ENCODE measurements around the gene MIGA1.

The MIGA1 gene

GRCh38 chr1:77926561-77927357 is 147.3 kb downstream of the MIGA1 start:
- no peak for DNase-seq

DNA sequence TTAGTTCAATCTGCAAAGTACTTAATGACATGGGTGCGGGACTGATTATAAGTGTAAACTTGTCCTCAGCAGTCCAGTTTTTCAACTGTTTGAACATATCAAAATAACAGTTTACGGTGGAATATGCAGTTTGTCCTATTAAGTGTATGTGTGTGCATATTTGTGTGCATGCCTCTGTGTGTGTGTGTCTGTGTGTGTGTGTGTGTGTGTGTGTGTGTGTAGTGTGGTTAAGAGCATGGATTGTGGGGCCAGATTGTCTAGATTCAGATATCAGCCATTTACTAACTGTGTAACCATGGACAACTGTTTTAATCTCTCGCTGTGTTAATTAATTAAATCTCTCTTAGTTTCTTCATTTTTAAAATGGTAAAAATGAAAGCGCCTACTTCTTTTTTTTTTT is 148.0 kb downstream of the MIGA1 start:
- no peak for DNase-seq

Measured in NCI-H526 treated with DMSO at 0.1 percent for 48 hours (cell line).